Body of pancreas (tissue), 4 donors: ENCODE measurements around the gene PRDM10.

Experiments used
- POLR2A ChIP-seq, 3 donors: fragments of 450-650 bp; IDR thresholded peaks; one replicate each; pipeline ENCODE4 v1.6.1; 2016; ENCODE audit warnings: antibody characterized with exemption in 3 of 3, mild to moderate bottlenecking in 2 of 3
- TF ChIP-seq, protein P1 (sequence below), 7 experiments: fragments of 450-650 bp in 4 of 7; fragments of 200-600 bp in 3 of 7; sonication (generic) in 3 of 7; IDR thresholded peaks; one replicate each; pipeline ENCODE4 v1.5.1; 2016 to 2019; ENCODE audit warnings: antibody characterized with exemption in 7 of 7

DNA sequence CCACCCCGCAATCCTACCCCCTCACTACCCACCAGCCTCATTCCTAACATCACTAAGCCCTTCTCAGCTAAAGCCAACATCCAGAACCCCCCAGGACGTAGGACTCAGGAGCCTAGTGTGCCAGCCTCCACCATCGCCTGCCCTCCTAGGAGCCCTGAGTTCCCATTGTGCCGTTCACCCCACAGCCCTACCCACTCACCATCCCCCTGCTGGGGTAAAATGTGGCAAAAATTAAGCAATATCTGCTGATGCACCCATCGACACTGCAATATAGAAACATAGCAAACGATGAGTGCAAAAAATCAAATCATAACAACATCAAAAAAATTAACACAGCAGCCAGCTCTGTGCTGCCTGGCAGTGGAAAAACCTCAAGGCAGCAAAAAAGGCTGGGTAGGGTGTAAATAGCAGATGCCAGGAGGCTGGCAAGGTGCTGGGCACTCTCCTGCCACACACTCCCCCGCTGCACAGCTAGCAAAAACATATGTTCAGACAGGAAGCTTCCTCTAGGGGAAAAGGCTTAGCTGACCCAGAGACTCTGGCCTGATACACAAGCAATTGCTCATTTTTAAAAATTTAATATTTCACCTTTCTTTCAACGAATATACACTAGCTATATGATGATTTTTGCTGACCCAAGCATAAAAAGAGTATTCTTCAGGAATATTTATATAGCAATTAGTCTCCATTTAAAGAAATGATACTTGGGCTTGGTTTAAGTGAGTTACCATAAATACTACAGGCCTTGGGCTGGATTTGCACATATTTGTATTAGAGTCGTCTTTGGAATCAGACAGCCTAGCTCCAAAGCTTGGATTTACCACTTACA lies 33.8 kb downstream of the PRDM10 start:
- no peak for TF ChIP-seq POLR2A (IDR thresholded peaks at IDR 0.05)
- TF ChIP-seq, protein P1, sequence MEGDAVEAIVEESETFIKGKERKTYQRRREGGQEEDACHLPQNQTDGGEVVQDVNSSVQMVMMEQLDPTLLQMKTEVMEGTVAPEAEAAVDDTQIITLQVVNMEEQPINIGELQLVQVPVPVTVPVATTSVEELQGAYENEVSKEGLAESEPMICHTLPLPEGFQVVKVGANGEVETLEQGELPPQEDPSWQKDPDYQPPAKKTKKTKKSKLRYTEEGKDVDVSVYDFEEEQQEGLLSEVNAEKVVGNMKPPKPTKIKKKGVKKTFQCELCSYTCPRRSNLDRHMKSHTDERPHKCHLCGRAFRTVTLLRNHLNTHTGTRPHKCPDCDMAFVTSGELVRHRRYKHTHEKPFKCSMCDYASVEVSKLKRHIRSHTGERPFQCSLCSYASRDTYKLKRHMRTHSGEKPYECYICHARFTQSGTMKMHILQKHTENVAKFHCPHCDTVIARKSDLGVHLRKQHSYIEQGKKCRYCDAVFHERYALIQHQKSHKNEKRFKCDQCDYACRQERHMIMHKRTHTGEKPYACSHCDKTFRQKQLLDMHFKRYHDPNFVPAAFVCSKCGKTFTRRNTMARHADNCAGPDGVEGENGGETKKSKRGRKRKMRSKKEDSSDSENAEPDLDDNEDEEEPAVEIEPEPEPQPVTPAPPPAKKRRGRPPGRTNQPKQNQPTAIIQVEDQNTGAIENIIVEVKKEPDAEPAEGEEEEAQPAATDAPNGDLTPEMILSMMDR (IDR thresholded peaks at IDR 0.05), result no peak
